K562 (cell line): ENCODE results near the gene KCNK3. TPM values are rescaled to one million over a fixed set of nuclear protein-coding genes. Genes with fewer than 3 reads are reported as not detected.

Experiments
- ATAC-seq: fragments of 200-7000 bp; cut with Tn5 transposase; 3 replicates; pipeline ENCODE4 v1.9.1; 2020; ENCODE audit warnings: moderate library complexity
- BruUV-seq: library from RNA; stranded (reverse); fragments of 400-500 nt; replicated peaks from 2 replicates; lab custom pipeline; 2021; lab: Mats Ljungman, UMichigan
- CTCF ChIA-PET: fragments of 300-600 bp; formaldehyde crosslinking; extraction: SDS; loops from one replicate; lab custom pipeline; 2021; ENCODE audit warnings: low intra/inter-chr PET ratio; lab: Yijun Ruan, JAX
- POLR2A ChIA-PET: fragments of 300-600, 350-650 bp; sonication (Branson Sonifier 250); formaldehyde crosslinking; extraction: SDS; loops from one replicate; lab custom pipeline; 2021; ENCODE audit warnings: antibody characterized with exemption, inconsistent platforms; lab: Yijun Ruan, JAX
- DNase-seq, 4 experiments: peaks; one replicate each; pipeline versions ENCODE4 v3.0.0 to v3.0.0-alpha.2; 2011 to 2018; ENCODE audit warnings: low spot score in 3 of 4, mixed read lengths in 3 of 4; ENCODE audit errors: extremely low read depth in 1 of 4
- FAIRE-seq: peaks from 2 replicates; lab custom pipeline; 2011; peaks lifted over from hg19 to GRCh38; lab: Jason Lieb, UNC
- H2AFZ ChIP-seq: 2 replicates; pipeline ENCODE4 v1.6.0; 2011; ENCODE audit warnings: low read depth, low read length, control low read depth, inconsistent platforms
- H3K27ac ChIP-seq: fragments of 200-600 bp; 3 replicates; pipeline ENCODE4 v1.8.0; 2011; ENCODE audit warnings: low read depth, mild to moderate bottlenecking, control low read depth, inconsistent platforms, low read length, moderate library complexity, mixed read lengths; ENCODE audit errors: extremely low read depth
- H3K27me3 ChIP-seq, 2 experiments: fragments of 300-600 bp in 1 of 2; 2 replicates in 1 of 2; 3 replicates in 1 of 2; pipeline versions ENCODE4 v1.6.0 to v1.8.0; 2011; ENCODE audit warnings: inconsistent platforms in 2 of 2, low read length in 2 of 2, mild to moderate bottlenecking in 1 of 2, mixed read lengths in 1 of 2, moderate library complexity in 1 of 2; ENCODE audit not compliant: control insufficient read depth in 2 of 2, insufficient read depth in 2 of 2
- H3K36me3 ChIP-seq: fragments of 300-600 bp; 3 replicates; pipeline ENCODE4 v1.8.0; 2011; ENCODE audit warnings: mild to moderate bottlenecking, low read length, inconsistent platforms; ENCODE audit not compliant: control insufficient read depth, insufficient read depth
- H3K4me1 ChIP-seq, 2 experiments: fragments of 200-600 bp in 1 of 2; replicated peaks in 1 of 2; 2 replicates in 1 of 2; 3 replicates in 1 of 2; pipeline versions ENCODE4 v1.5.1 to v1.8.0; 2011; ENCODE audit warnings: inconsistent platforms in 2 of 2, low read length in 2 of 2, mild to moderate bottlenecking in 1 of 2, mixed read lengths in 1 of 2, moderate library complexity in 1 of 2; ENCODE audit not compliant: control insufficient read depth in 2 of 2, insufficient read depth in 2 of 2
- H3K4me2 ChIP-seq: 2 replicates; pipeline ENCODE4 v1.6.1; 2011; ENCODE audit warnings: low read length, control low read depth, inconsistent platforms, mixed read lengths; ENCODE audit not compliant: insufficient read depth
- H3K4me3 ChIP-seq: fragments of 200-600 bp; sonication (generic), shearing (Covaris generic); 2 replicates; pipeline ENCODE4 v1.5.1; 2016; ENCODE audit warnings: control low read depth, inconsistent platforms
- H3K79me2 ChIP-seq: fragments of 200-600 bp; 3 replicates; pipeline ENCODE4 v1.8.0; 2011; ENCODE audit warnings: low read length, inconsistent platforms; ENCODE audit not compliant: control insufficient read depth, insufficient read depth
- H3K9ac ChIP-seq, 2 experiments: 2 replicates each; pipeline versions ENCODE4 v1.6.0 to v1.6.1; 2011; ENCODE audit warnings: low read depth in 2 of 2, low read length in 2 of 2, control low read depth in 1 of 2, inconsistent platforms in 1 of 2, mild to moderate bottlenecking in 1 of 2, mixed read lengths in 1 of 2; ENCODE audit not compliant: insufficient read depth in 1 of 2
- H3K9me1 ChIP-seq: one replicate; pipeline ENCODE4 v1.6.0; 2011; ENCODE audit warnings: inconsistent platforms, mild to moderate bottlenecking, low read length, moderate library complexity; ENCODE audit not compliant: control insufficient read depth, insufficient read depth
- H3K9me3 ChIP-seq: replicated peaks from 2 replicates; pipeline ENCODE4 v1.5.1; 2011; ENCODE audit warnings: low read depth, low read length, inconsistent platforms; ENCODE audit not compliant: control insufficient read depth, insufficient read depth
- H4K20me1 ChIP-seq: replicated peaks from 2 replicates; pipeline ENCODE4 v1.6.1; 2011; ENCODE audit warnings: low read length, inconsistent platforms, mixed read lengths; ENCODE audit not compliant: control insufficient read depth, insufficient read depth
- ATF1 ChIP-seq, 2 experiments: fragments of 450-650 bp in 1 of 2; IDR thresholded peaks; 2 replicates each; pipeline ENCODE4 v1.6.1; 2016; ENCODE audit warnings: missing compliant biosample characterization in 1 of 2, missing genetic modification characterization in 1 of 2
- CBX1 ChIP-seq: sonication (generic); IDR thresholded peaks from 2 replicates; pipeline ENCODE4 v1.6.1; 2016; ENCODE audit warnings: antibody characterized with exemption, low read depth, mild to moderate bottlenecking
- HNRNPL ChIP-seq: fragments of 200-400 bp; formaldehyde crosslinking; IDR thresholded peaks from 2 replicates; pipeline ENCODE4 v1.6.1; 2017; ENCODE audit warnings: low read depth, mild to moderate bottlenecking, low read length
- LARP7 ChIP-seq: fragments of 450-650 bp; IDR thresholded peaks from 2 replicates; pipeline ENCODE4 v1.6.1; 2016
- MAZ ChIP-seq, 2 experiments: fragments of 450-650 bp in 1 of 2; sonication (generic) in 1 of 2; formaldehyde crosslinking; IDR thresholded peaks in 1 of 2; conservative IDR thresholded peaks in 1 of 2; 2 replicates each; pipeline versions ENCODE4 v1.4.0 to v1.5.0; 2020; ENCODE audit warnings: mild to moderate bottlenecking in 1 of 2, missing genetic modification reagents in 1 of 2
- PREB ChIP-seq: sonication (generic); formaldehyde crosslinking; IDR thresholded peaks from 2 replicates; pipeline ENCODE4 v1.8.1; 2023; ENCODE audit warnings: mild to moderate bottlenecking, missing genetic modification reagents
- ZNF77 ChIP-seq: fragments of 250-450 bp; sonication (Bioruptor Pico); IDR thresholded peaks from 2 replicates; pipeline ENCODE4 v1.5.0; 2020
- WGBS: fragments of 100-300 bp; shearing (Covaris generic); methylation state at CpG from one replicate; pipeline ENCODE4 v1.1.6; 2016; ENCODE audit warnings: low coverage, mixed read lengths; ENCODE audit not compliant: insufficient coverage; ENCODE audit errors: missing lambda C conversion rate; 5-methylcytosine and 5-hydroxymethylcytosine counted together
- in situ Hi-C: fragments of 300-500 bp; cut with MboI; formaldehyde crosslinking; loops from 4 replicates; pipeline ENCODE4 v1.15.0; 2018; ENCODE audit warnings: inconsistent platforms, mixed read lengths
- intact Hi-C: fragments of 100-400 bp; cut with micrococcal nuclease; formaldehyde crosslinking; loops from 2 replicates; pipeline ENCODE4 v1.14.2; 2022
- polyA plus RNA-seq, 8 experiments: library from polyadenylated mRNA; depleted of rRNA in 4 of 8; stranded (reverse) in 5 of 8; unstranded in 3 of 8; fragments of >200 nt; fragmentation: Nextera tagmentation in 2 of 8; fragmentation: Illumina TruSeq in 1 of 8; extraction: Ambion mirVana in 2 of 8; extraction: Trizol in 1 of 8; gene quantifications; 2 replicates each; pipeline versions ENCODE4 v1.2.1 to v1.2.3, GENCODE V29; 2011 to 2014; ENCODE audit warnings: inconsistent platforms in 1 of 8, missing spikeins in 1 of 8
- total RNA-seq, 7 experiments: library from RNA; depleted of rRNA in 6 of 7; stranded (reverse); fragments of >200 nt in 6 of 7; fragmentation: Illumina TruSeq in 2 of 7; extraction: Trizol in 2 of 7; gene quantifications; 2 replicates each; pipeline versions ENCODE4 v1.2.1 to v1.2.3, GENCODE V29; 2011 to 2021; ENCODE audit warnings: low replicate concordance in 1 of 7
- TF ChIP-seq, protein P1 (sequence below), 2 experiments: fragments of 450-650 bp in 1 of 2; sonication (generic) in 1 of 2; formaldehyde crosslinking in 1 of 2; IDR thresholded peaks; 2 replicates each; pipeline versions ENCODE4 v1.7.1 to v1.9.0; 2016 to 2022; ENCODE audit warnings: inconsistent platforms in 1 of 2, mild to moderate bottlenecking in 1 of 2, missing genetic modification reagents in 1 of 2
- TF ChIP-seq, protein P2 (sequence below): sonication (generic); formaldehyde crosslinking; IDR thresholded peaks from 2 replicates; pipeline ENCODE4 v1.8.0; 2023; ENCODE audit warnings: mild to moderate bottlenecking, missing genetic modification reagents

The KCNK3 gene
- total and polyA plus RNA-seq, 9 of the 15 experiments (the other 6 are each of a cell fraction or from before 2014, with no cell fraction given) = 0.01 to 0.20 (median 0.07) TPM; not detected in 5

GRCh38 chr2:26678035-26678434 is 14.5 kb upstream of the KCNK3 start:
- DNase-seq (no peak), ATAC-seq (no peak), FAIRE-seq (no peak)
- Histone ChIP-seq H3K4me3 (no peak overlapping the region), H3K27ac (no peak overlapping the region), H4K20me1 (no peaks in the 10 kb centered on the region), H3K79me2 (no peaks in the 10 kb centered on the region), H3K9me3 (0 out of 2 replicates have a peak, but pooled peaks cover 3% of the 10 kb centered on the region), H3K9me1 (no peaks in the 10 kb centered on the region), H3K4me2 (no peak overlapping the region), H3K9ac (no peak overlapping the region), H3K36me3 (no peaks in the 10 kb centered on the region), H3K27me3 (peaks cover 8 to 60% of the 10 kb centered on the region in 2 experiments), H3K4me1 (no peaks in the 10 kb centered on the region), H2AFZ (no peak overlapping the region)
- ChIA-PET POLR2A (interaction anchor here (0.6 to 0.7 kb wide), 2 partner anchors 104 to 252 kb away, joined by 3 read pairs; no protein-coding TSS in a partner anchor), CTCF (no interaction called here)
- no TSS peak for BruUV-seq
- WGBS = 3% methylated on average over 4 of the region's 4 CpGs
- in situ Hi-C loops = no loop called here
- intact Hi-C loops = no loop called here
- TF ChIP-seq MAZ (CRISPR knock-in tag; conservative IDR thresholded peaks at IDR 0.05 in 1 of 2, IDR thresholded peaks at IDR 0.05 in 1 of 2) (no peak), LARP7 (no peak), ZNF77 (CRISPR knock-in tag) (no peak), PREB (CRISPR knock-in tag) (no peak), HNRNPL (no peak), CBX1 (no peak), ATF1 (CRISPR knock-in tag; IDR thresholded peaks at IDR 0.05) (no peak), ATF1 (tag; IDR thresholded peaks at IDR 0.05) (no peak)
- TF ChIP-seq, protein P1, sequence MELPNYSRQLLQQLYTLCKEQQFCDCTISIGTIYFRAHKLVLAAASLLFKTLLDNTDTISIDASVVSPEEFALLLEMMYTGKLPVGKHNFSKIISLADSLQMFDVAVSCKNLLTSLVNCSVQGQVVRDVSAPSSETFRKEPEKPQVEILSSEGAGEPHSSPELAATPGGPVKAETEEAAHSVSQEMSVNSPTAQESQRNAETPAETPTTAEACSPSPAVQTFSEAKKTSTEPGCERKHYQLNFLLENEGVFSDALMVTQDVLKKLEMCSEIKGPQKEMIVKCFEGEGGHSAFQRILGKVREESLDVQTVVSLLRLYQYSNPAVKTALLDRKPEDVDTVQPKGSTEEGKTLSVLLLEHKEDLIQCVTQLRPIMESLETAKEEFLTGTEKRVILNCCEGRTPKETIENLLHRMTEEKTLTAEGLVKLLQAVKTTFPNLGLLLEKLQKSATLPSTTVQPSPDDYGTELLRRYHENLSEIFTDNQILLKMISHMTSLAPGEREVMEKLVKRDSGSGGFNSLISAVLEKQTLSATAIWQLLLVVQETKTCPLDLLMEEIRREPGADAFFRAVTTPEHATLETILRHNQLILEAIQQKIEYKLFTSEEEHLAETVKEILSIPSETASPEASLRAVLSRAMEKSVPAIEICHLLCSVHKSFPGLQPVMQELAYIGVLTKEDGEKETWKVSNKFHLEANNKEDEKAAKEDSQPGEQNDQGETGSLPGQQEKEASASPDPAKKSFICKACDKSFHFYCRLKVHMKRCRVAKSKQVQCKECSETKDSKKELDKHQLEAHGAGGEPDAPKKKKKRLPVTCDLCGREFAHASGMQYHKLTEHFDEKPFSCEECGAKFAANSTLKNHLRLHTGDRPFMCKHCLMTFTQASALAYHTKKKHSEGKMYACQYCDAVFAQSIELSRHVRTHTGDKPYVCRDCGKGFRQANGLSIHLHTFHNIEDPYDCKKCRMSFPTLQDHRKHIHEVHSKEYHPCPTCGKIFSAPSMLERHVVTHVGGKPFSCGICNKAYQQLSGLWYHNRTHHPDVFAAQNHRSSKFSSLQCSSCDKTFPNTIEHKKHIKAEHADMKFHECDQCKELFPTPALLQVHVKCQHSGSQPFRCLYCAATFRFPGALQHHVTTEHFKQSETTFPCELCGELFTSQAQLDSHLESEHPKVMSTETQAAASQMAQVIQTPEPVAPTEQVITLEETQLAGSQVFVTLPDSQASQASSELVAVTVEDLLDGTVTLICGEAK (IDR thresholded peaks at IDR 0.05) = no peak
- TF ChIP-seq, protein P1 (CRISPR knock-in tag; IDR thresholded peaks at IDR 0.05) = no peak
- TF ChIP-seq, protein P2, sequence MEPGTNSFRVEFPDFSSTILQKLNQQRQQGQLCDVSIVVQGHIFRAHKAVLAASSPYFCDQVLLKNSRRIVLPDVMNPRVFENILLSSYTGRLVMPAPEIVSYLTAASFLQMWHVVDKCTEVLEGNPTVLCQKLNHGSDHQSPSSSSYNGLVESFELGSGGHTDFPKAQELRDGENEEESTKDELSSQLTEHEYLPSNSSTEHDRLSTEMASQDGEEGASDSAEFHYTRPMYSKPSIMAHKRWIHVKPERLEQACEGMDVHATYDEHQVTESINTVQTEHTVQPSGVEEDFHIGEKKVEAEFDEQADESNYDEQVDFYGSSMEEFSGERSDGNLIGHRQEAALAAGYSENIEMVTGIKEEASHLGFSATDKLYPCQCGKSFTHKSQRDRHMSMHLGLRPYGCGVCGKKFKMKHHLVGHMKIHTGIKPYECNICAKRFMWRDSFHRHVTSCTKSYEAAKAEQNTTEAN = no peak
